HepG2 (cell line): ENCODE measurements around the gene CENPB. TPM values are rescaled to one million over a fixed set of nuclear protein-coding genes. Genes with fewer than 3 reads are reported as not detected.
A peak's percentile ranks its signal among the peaks of the same experiment; 100 is the strongest.

Experiments
- ATM ChIP-seq: fragments of 450-650 bp; IDR thresholded peaks from 2 replicates; pipeline ENCODE4 v1.7.1; 2017; ENCODE audit warnings: mild to moderate bottlenecking, borderline replicate concordance
- CTCF ChIP-seq: sonication (generic); formaldehyde crosslinking; IDR thresholded peaks from 2 replicates; pipeline ENCODE4 v1.5.0; 2020; ENCODE audit warnings: mild to moderate bottlenecking, missing genetic modification reagents, moderate library complexity
- E2F5 ChIP-seq: sonication (generic); formaldehyde crosslinking; conservative IDR thresholded peaks from 2 replicates; pipeline ENCODE4 v1.4.0; 2020; ENCODE audit warnings: missing genetic modification reagents
- FOSL2 ChIP-seq: sonication (generic); formaldehyde crosslinking; IDR thresholded peaks from 2 replicates; pipeline ENCODE4 v1.4.0; 2020; ENCODE audit warnings: missing genetic modification reagents
- GATAD1 ChIP-seq: IDR thresholded peaks from 2 replicates; pipeline ENCODE4 v1.6.1; 2016; ENCODE audit warnings: missing genetic modification reagents, missing compliant biosample characterization
- KLF12 ChIP-seq: sonication (generic); formaldehyde crosslinking; IDR thresholded peaks from 2 replicates; pipeline ENCODE4 v1.4.0; 2020; ENCODE audit warnings: missing genetic modification reagents, borderline replicate concordance
- NCOA2 ChIP-seq: sonication (generic); formaldehyde crosslinking; IDR thresholded peaks from 2 replicates; pipeline ENCODE4 v1.8.0; 2022; ENCODE audit warnings: inconsistent platforms
- NPAS2 ChIP-seq: sonication (generic); formaldehyde crosslinking; IDR thresholded peaks from 2 replicates; pipeline ENCODE4 v1.8.0; 2022; ENCODE audit warnings: mild to moderate bottlenecking, missing genetic modification reagents, borderline replicate concordance
- ONECUT2 ChIP-seq: sonication (generic); formaldehyde crosslinking; IDR thresholded peaks from 2 replicates; pipeline ENCODE4 v1.4.0; 2020; ENCODE audit warnings: missing genetic modification reagents
- POGZ ChIP-seq: sonication (generic); formaldehyde crosslinking; IDR thresholded peaks from 2 replicates; pipeline ENCODE4 v1.4.0; 2020; ENCODE audit warnings: mild to moderate bottlenecking, missing genetic modification reagents
- RBM39 ChIP-seq: fragments of 200-400 bp; formaldehyde crosslinking; IDR thresholded peaks from one replicate; pipeline ENCODE4 v1.6.1; 2018; ENCODE audit warnings: antibody characterized with exemption, mild to moderate bottlenecking, low read depth, low read length; ENCODE audit not compliant: poor library complexity, severe bottlenecking
- SMARCC2 ChIP-seq: fragments of 450-650 bp; IDR thresholded peaks from 2 replicates; pipeline ENCODE4 v1.6.1; 2017; ENCODE audit warnings: antibody characterized with exemption, mild to moderate bottlenecking
- TEAD3 ChIP-seq: optimal IDR thresholded peaks from 2 replicates; pipeline ENCODE3; 2016; ENCODE audit warnings: borderline replicate concordance
- ZKSCAN1 ChIP-seq: fragments of 150-350 bp; IDR thresholded peaks from 2 replicates; pipeline ENCODE4 v1.6.1; 2014; ENCODE audit warnings: low read length
- ZNF205 ChIP-seq: IDR thresholded peaks from 2 replicates; pipeline ENCODE4 v1.6.1; 2018; ENCODE audit warnings: missing biosample characterization, missing genetic modification reagents
- ZNF251 ChIP-seq: sonication (generic); formaldehyde crosslinking; IDR thresholded peaks from 2 replicates; pipeline ENCODE4 v1.9.0; 2021; ENCODE audit warnings: mild to moderate bottlenecking, missing genetic modification reagents
- ZNF383 ChIP-seq: sonication (generic); formaldehyde crosslinking; IDR thresholded peaks from 2 replicates; pipeline ENCODE4 v1.4.0; 2020; ENCODE audit warnings: missing genetic modification reagents, mild to moderate bottlenecking, borderline replicate concordance
- ZNF451 ChIP-seq: sonication (generic); formaldehyde crosslinking; IDR thresholded peaks from 2 replicates; pipeline ENCODE4 v1.5.0; 2020; ENCODE audit warnings: mild to moderate bottlenecking, missing genetic modification reagents
- ZNF550 ChIP-seq: sonication (generic); formaldehyde crosslinking; IDR thresholded peaks from 2 replicates; pipeline ENCODE4 v1.4.0; 2020; ENCODE audit warnings: mild to moderate bottlenecking, missing genetic modification reagents, borderline replicate concordance
- ZNF598 ChIP-seq: sonication (generic); formaldehyde crosslinking; IDR thresholded peaks from 2 replicates; pipeline ENCODE4 v1.5.1; 2020; ENCODE audit warnings: mild to moderate bottlenecking, missing genetic modification reagents, borderline replicate concordance
- polyA plus RNA-seq, 8 experiments: library from polyadenylated mRNA; depleted of rRNA in 3 of 8; stranded (reverse) in 7 of 8; unstranded in 1 of 8; fragments of >200 nt; fragmentation: Illumina TruSeq in 4 of 8; extraction: Trizol in 4 of 8; gene quantifications; 2 replicates each; pipeline versions ENCODE4 v1.2.1 to v1.2.3, GENCODE V29; 2011 to 2016; ENCODE audit warnings: low read depth in 4 of 8, missing spikeins in 1 of 8, mixed read lengths in 1 of 8; ENCODE audit not compliant: insufficient read depth in 1 of 8
- total RNA-seq, 5 experiments: library from RNA; depleted of rRNA; stranded (reverse); fragments of >200 nt; fragmentation: Illumina TruSeq; extraction: Trizol; gene quantifications; 2 replicates each; pipeline ENCODE4 v1.2.3, GENCODE V29; 2016; ENCODE audit warnings: low read depth in 1 of 5
- TF ChIP-seq, protein P1 (sequence below): IDR thresholded peaks from 2 replicates; pipeline ENCODE4 v1.6.1; 2016; ENCODE audit warnings: mild to moderate bottlenecking, missing biosample characterization, missing genetic modification reagents
- TF ChIP-seq, protein P2 (sequence below): sonication (generic); formaldehyde crosslinking; IDR thresholded peaks from 2 replicates; pipeline ENCODE4 v1.4.0; 2020; ENCODE audit warnings: missing genetic modification reagents, borderline replicate concordance
- TF ChIP-seq, protein P3 (sequence below): sonication (generic); formaldehyde crosslinking; IDR thresholded peaks from 2 replicates; pipeline ENCODE4 v1.4.0; 2020; ENCODE audit warnings: missing genetic modification reagents, borderline replicate concordance

CENPB gene
- total and polyA plus RNA-seq, 2 of the 13 experiments (the other 11 are each of a cell fraction or from before 2014, with no cell fraction given) = 10.4 to 54.5 TPM

GRCh38 chr20:3786665-3787323 is at the start of gene CENPB (continued):
- peak; percentile 51 for TF ChIP-seq E2F5 (CRISPR knock-in tag)
- peak; percentile 72 for TF ChIP-seq GATAD1 (CRISPR knock-in tag)
- no peak for TF ChIP-seq ZNF251 (CRISPR knock-in tag)
- no peak for TF ChIP-seq NPAS2 (CRISPR knock-in tag)
- TF ChIP-seq, protein P1, sequence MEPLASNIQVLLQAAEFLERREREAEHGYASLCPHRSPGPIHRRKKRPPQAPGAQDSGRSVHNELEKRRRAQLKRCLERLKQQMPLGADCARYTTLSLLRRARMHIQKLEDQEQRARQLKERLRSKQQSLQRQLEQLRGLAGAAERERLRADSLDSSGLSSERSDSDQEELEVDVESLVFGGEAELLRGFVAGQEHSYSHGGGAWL = no peak
- peak; percentile 23; the same call in 1 of the 2 replicates for TF ChIP-seq FOSL2 (CRISPR knock-in tag)
- TF ChIP-seq POGZ (CRISPR knock-in tag) = peak; percentile 35; the same call in 1 of the 2 replicates
- no peak for TF ChIP-seq ZKSCAN1
- TF ChIP-seq NCOA2 (CRISPR knock-in tag) = no peak
- TF ChIP-seq SMARCC2 = no peak
- no peak for TF ChIP-seq ZNF550 (CRISPR knock-in tag)
- no peak for TF ChIP-seq ZNF598
- no peak for TF ChIP-seq ZNF205
- no peak for TF ChIP-seq ONECUT2
- TF ChIP-seq, protein P2, sequence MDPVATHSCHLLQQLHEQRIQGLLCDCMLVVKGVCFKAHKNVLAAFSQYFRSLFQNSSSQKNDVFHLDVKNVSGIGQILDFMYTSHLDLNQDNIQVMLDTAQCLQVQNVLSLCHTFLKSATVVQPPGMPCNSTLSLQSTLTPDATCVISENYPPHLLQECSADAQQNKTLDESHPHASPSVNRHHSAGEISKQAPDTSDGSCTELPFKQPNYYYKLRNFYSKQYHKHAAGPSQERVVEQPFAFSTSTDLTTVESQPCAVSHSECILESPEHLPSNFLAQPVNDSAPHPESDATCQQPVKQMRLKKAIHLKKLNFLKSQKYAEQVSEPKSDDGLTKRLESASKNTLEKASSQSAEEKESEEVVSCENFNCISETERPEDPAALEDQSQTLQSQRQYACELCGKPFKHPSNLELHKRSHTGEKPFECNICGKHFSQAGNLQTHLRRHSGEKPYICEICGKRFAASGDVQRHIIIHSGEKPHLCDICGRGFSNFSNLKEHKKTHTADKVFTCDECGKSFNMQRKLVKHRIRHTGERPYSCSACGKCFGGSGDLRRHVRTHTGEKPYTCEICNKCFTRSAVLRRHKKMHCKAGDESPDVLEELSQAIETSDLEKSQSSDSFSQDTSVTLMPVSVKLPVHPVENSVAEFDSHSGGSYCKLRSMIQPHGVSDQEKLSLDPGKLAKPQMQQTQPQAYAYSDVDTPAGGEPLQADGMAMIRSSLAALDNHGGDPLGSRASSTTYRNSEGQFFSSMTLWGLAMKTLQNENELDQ = no peak
- peak; percentile 93 for TF ChIP-seq TEAD3 (CRISPR knock-in tag)
- TF ChIP-seq ATM = no peak
- TF ChIP-seq, protein P3, sequence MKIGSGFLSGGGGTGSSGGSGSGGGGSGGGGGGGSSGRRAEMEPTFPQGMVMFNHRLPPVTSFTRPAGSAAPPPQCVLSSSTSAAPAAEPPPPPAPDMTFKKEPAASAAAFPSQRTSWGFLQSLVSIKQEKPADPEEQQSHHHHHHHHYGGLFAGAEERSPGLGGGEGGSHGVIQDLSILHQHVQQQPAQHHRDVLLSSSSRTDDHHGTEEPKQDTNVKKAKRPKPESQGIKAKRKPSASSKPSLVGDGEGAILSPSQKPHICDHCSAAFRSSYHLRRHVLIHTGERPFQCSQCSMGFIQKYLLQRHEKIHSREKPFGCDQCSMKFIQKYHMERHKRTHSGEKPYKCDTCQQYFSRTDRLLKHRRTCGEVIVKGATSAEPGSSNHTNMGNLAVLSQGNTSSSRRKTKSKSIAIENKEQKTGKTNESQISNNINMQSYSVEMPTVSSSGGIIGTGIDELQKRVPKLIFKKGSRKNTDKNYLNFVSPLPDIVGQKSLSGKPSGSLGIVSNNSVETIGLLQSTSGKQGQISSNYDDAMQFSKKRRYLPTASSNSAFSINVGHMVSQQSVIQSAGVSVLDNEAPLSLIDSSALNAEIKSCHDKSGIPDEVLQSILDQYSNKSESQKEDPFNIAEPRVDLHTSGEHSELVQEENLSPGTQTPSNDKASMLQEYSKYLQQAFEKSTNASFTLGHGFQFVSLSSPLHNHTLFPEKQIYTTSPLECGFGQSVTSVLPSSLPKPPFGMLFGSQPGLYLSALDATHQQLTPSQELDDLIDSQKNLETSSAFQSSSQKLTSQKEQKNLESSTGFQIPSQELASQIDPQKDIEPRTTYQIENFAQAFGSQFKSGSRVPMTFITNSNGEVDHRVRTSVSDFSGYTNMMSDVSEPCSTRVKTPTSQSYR = peak; percentile 59; the same call in 1 of the 2 replicates
- TF ChIP-seq ZNF451 = no peak
- TF ChIP-seq RBM39 = no peak
- peak; percentile 69; the same call in 1 of the 2 replicates for TF ChIP-seq KLF12 (CRISPR knock-in tag)
- peak; percentile 83 for TF ChIP-seq CTCF (CRISPR knock-in tag)
- TF ChIP-seq ZNF383 (CRISPR knock-in tag) = no peak
